Lower leg skin (tissue), 3 donors: Measurements from ENCODE around the gene NEDD9.

ENCODE experiments used
- POLR2A ChIP-seq, 2 donors: fragments of 450-650 bp; IDR thresholded peaks; one replicate each; pipeline ENCODE4 v1.6.1; 2016 to 2017; ENCODE audit warnings: antibody characterized with exemption in 2 of 2, mild to moderate bottlenecking in 1 of 2, moderate library complexity in 1 of 2
- TF ChIP-seq, protein P1 (sequence below), 3 donors: fragments of 450-650 bp; IDR thresholded peaks; one replicate each; pipeline ENCODE4 v1.5.1; 2016; ENCODE audit warnings: antibody characterized with exemption in 3 of 3, mild to moderate bottlenecking in 3 of 3, moderate library complexity in 2 of 3

DNA sequence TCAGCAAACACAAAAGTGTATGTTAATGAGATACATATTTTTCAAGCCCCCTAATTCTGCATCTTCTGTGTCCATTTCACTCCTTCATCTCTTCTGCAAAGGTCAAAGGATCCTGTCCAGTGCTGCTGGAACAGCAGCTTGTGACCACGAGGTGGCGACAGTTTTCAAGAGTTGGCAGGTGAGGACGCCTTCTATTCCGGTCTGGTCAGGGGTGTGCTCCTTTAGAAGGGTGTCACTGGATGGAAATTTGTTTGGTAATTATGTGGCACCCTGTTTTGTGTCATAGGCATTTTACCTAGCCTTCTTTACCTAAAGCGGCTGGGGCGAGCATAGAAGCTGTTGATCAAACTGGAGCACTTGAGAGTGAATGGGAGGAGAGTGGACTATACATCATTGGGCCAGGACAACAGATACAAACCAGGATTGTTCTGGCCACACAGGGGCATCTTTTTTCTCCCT is 88.0 kb downstream of the NEDD9 start:
- TF ChIP-seq, protein P1, sequence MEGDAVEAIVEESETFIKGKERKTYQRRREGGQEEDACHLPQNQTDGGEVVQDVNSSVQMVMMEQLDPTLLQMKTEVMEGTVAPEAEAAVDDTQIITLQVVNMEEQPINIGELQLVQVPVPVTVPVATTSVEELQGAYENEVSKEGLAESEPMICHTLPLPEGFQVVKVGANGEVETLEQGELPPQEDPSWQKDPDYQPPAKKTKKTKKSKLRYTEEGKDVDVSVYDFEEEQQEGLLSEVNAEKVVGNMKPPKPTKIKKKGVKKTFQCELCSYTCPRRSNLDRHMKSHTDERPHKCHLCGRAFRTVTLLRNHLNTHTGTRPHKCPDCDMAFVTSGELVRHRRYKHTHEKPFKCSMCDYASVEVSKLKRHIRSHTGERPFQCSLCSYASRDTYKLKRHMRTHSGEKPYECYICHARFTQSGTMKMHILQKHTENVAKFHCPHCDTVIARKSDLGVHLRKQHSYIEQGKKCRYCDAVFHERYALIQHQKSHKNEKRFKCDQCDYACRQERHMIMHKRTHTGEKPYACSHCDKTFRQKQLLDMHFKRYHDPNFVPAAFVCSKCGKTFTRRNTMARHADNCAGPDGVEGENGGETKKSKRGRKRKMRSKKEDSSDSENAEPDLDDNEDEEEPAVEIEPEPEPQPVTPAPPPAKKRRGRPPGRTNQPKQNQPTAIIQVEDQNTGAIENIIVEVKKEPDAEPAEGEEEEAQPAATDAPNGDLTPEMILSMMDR (IDR thresholded peaks at IDR 0.05): peak in 1 of 3 donors; percentile 91
- TF ChIP-seq POLR2A (IDR thresholded peaks at IDR 0.05): no peak
